K562 (cell line): Measurements from ENCODE around the gene TXNDC9. TPM values are rescaled to one million over a fixed set of nuclear protein-coding genes. Genes with fewer than 3 reads are reported as not detected.

ENCODE experiments used
- ASH1L ChIP-seq: fragments of 450-650 bp; IDR thresholded peaks from 2 replicates; pipeline ENCODE4 v1.6.1; 2018; ENCODE audit warnings: borderline replicate concordance, mild to moderate bottlenecking, low read depth; ENCODE audit not compliant: partially characterized antibody
- HDAC3 ChIP-seq: fragments of 450-650 bp; IDR thresholded peaks from 2 replicates; pipeline ENCODE4 v1.6.1; 2018; ENCODE audit warnings: borderline replicate concordance, mild to moderate bottlenecking, moderate library complexity; ENCODE audit not compliant: partially characterized antibody
- IFI16 ChIP-seq: fragments of 250-450 bp; sonication (Bioruptor Pico); IDR thresholded peaks from 2 replicates; pipeline ENCODE4 v2.1.2; 2022; ENCODE audit warnings: mild to moderate bottlenecking, inconsistent platforms
- MEF2A ChIP-seq: IDR thresholded peaks from 2 replicates; pipeline ENCODE4 v1.6.1; 2011; ENCODE audit warnings: low read depth, mild to moderate bottlenecking, low read length, moderate library complexity; ENCODE audit not compliant: control insufficient read depth
- PYGO2 ChIP-seq: fragments of 450-650 bp; IDR thresholded peaks from 2 replicates; pipeline ENCODE4 v1.6.1; 2016; ENCODE audit warnings: mild to moderate bottlenecking, missing genetic modification characterization, moderate library complexity, missing compliant biosample characterization
- TCF3 ChIP-seq: sonication (generic); formaldehyde crosslinking; IDR thresholded peaks from 2 replicates; pipeline ENCODE4 v1.4.0; 2020; ENCODE audit warnings: mild to moderate bottlenecking, missing genetic modification reagents
- ZBTB17 ChIP-seq: fragments of 450-650 bp; formaldehyde crosslinking; IDR thresholded peaks from 2 replicates; pipeline ENCODE4 v1.4.0; 2020; ENCODE audit warnings: mild to moderate bottlenecking
- ZC3H8 ChIP-seq: fragments of 450-650 bp; IDR thresholded peaks from 2 replicates; pipeline ENCODE4 v1.6.1; 2017
- ZNF764 ChIP-seq: fragments of 250-450 bp; sonication (Bioruptor Pico); IDR thresholded peaks from 2 replicates; pipeline ENCODE4 v1.4.0; 2020; ENCODE audit warnings: low read depth, mild to moderate bottlenecking, moderate library complexity
- ZNF780A ChIP-seq: fragments of 250-450 bp; sonication (Bioruptor Pico); IDR thresholded peaks from 2 replicates; pipeline ENCODE4 v1.5.0; 2021; ENCODE audit warnings: mild to moderate bottlenecking
- polyA plus RNA-seq, 8 experiments: library from polyadenylated mRNA; depleted of rRNA in 4 of 8; stranded (reverse) in 5 of 8; unstranded in 3 of 8; fragments of >200 nt; fragmentation: Nextera tagmentation in 2 of 8; fragmentation: Illumina TruSeq in 1 of 8; extraction: Ambion mirVana in 2 of 8; extraction: Trizol in 1 of 8; gene quantifications; 2 replicates each; pipeline versions ENCODE4 v1.2.1 to v1.2.3, GENCODE V29; 2011 to 2014; ENCODE audit warnings: inconsistent platforms in 1 of 8, missing spikeins in 1 of 8
- total RNA-seq, 7 experiments: library from RNA; depleted of rRNA in 6 of 7; stranded (reverse); fragments of >200 nt in 6 of 7; fragmentation: Illumina TruSeq in 2 of 7; extraction: Trizol in 2 of 7; gene quantifications; 2 replicates each; pipeline versions ENCODE4 v1.2.1 to v1.2.3, GENCODE V29; 2011 to 2021; ENCODE audit warnings: low replicate concordance in 1 of 7
- TF ChIP-seq, protein P1 (sequence below), 2 experiments: fragments of 450-650 bp in 1 of 2; sonication (generic) in 1 of 2; formaldehyde crosslinking in 1 of 2; IDR thresholded peaks; 2 replicates each; pipeline versions ENCODE4 v1.7.1 to v1.9.0; 2016 to 2022; ENCODE audit warnings: inconsistent platforms in 1 of 2, mild to moderate bottlenecking in 1 of 2, missing genetic modification reagents in 1 of 2
- TF ChIP-seq, protein P2 (sequence below): sonication (generic); formaldehyde crosslinking; IDR thresholded peaks from 2 replicates; pipeline ENCODE4 v1.8.1; 2023; ENCODE audit warnings: missing genetic modification reagents, mild to moderate bottlenecking, borderline replicate concordance

TXNDC9 gene
- total and polyA plus RNA-seq, 9 of the 15 experiments (the other 6 are each of a cell fraction or from before 2014, with no cell fraction given), result 37.5 to 211 (median 65.5) TPM

DNA sequence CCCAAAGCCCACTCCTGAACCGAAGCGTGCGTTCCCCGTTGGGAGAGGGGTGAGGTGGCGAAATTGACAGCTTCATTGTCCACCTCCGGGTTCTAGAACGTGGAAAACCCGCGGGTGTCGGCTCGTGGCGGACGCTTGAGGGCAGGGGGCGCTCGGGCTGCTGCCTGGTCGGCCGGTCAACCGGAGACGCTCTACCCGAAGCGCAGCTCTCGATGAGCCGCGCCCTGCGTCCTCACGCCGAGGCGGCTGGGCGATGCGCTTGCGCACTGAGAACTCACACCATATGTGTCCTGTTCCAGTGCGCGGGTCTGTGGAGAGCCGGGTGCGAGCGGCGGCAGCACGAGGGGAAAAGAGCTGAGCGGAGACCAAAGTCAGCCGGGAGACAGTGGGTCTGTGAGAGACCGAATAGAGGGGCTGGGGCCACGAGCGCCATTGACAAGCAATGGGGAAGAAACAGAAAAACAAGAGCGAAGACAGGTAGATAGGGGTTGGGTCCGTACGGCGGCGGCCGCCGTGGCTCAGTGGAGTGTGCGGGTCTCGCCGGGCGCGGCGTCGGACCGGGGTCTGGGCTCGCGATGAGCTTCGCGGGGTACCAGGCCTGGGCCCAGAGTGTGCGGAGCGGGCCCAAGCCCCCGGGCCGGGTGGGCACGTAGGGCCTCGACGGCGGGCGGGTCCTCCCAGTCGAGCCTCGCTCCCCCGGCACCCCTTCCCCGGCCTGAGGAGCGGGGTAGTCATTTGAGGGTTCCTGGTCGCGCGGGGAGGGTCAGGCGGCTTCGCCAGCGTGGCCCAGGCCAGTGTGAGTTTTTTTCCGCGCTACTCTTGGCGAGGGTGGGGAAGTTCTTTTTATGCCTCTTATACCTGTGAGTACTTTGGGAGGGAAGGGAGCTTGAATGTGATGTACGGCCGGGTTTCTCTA is 1.2 kb upstream of the TXNDC9 start, which contains the start of gene EIF5B (continued):
- no peak for TF ChIP-seq ZBTB17
- no peak for TF ChIP-seq MEF2A
- TF ChIP-seq PYGO2, result no peak
- TF ChIP-seq HDAC3, result no peak
- no peak; the same call in 1 of the 2 replicates for TF ChIP-seq ZC3H8
- TF ChIP-seq TCF3 (CRISPR knock-in tag), result no peak
- no peak for TF ChIP-seq ZNF780A (CRISPR knock-in tag)
- TF ChIP-seq ZNF764 (CRISPR knock-in tag), result no peak
- TF ChIP-seq, protein P1, sequence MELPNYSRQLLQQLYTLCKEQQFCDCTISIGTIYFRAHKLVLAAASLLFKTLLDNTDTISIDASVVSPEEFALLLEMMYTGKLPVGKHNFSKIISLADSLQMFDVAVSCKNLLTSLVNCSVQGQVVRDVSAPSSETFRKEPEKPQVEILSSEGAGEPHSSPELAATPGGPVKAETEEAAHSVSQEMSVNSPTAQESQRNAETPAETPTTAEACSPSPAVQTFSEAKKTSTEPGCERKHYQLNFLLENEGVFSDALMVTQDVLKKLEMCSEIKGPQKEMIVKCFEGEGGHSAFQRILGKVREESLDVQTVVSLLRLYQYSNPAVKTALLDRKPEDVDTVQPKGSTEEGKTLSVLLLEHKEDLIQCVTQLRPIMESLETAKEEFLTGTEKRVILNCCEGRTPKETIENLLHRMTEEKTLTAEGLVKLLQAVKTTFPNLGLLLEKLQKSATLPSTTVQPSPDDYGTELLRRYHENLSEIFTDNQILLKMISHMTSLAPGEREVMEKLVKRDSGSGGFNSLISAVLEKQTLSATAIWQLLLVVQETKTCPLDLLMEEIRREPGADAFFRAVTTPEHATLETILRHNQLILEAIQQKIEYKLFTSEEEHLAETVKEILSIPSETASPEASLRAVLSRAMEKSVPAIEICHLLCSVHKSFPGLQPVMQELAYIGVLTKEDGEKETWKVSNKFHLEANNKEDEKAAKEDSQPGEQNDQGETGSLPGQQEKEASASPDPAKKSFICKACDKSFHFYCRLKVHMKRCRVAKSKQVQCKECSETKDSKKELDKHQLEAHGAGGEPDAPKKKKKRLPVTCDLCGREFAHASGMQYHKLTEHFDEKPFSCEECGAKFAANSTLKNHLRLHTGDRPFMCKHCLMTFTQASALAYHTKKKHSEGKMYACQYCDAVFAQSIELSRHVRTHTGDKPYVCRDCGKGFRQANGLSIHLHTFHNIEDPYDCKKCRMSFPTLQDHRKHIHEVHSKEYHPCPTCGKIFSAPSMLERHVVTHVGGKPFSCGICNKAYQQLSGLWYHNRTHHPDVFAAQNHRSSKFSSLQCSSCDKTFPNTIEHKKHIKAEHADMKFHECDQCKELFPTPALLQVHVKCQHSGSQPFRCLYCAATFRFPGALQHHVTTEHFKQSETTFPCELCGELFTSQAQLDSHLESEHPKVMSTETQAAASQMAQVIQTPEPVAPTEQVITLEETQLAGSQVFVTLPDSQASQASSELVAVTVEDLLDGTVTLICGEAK (IDR thresholded peaks at IDR 0.05), result no peak
- TF ChIP-seq, protein P1 (CRISPR knock-in tag; IDR thresholded peaks at IDR 0.05), result no peak
- TF ChIP-seq IFI16 (CRISPR knock-in tag), result no peak
- TF ChIP-seq ASH1L, result no peak
- TF ChIP-seq, protein P2, sequence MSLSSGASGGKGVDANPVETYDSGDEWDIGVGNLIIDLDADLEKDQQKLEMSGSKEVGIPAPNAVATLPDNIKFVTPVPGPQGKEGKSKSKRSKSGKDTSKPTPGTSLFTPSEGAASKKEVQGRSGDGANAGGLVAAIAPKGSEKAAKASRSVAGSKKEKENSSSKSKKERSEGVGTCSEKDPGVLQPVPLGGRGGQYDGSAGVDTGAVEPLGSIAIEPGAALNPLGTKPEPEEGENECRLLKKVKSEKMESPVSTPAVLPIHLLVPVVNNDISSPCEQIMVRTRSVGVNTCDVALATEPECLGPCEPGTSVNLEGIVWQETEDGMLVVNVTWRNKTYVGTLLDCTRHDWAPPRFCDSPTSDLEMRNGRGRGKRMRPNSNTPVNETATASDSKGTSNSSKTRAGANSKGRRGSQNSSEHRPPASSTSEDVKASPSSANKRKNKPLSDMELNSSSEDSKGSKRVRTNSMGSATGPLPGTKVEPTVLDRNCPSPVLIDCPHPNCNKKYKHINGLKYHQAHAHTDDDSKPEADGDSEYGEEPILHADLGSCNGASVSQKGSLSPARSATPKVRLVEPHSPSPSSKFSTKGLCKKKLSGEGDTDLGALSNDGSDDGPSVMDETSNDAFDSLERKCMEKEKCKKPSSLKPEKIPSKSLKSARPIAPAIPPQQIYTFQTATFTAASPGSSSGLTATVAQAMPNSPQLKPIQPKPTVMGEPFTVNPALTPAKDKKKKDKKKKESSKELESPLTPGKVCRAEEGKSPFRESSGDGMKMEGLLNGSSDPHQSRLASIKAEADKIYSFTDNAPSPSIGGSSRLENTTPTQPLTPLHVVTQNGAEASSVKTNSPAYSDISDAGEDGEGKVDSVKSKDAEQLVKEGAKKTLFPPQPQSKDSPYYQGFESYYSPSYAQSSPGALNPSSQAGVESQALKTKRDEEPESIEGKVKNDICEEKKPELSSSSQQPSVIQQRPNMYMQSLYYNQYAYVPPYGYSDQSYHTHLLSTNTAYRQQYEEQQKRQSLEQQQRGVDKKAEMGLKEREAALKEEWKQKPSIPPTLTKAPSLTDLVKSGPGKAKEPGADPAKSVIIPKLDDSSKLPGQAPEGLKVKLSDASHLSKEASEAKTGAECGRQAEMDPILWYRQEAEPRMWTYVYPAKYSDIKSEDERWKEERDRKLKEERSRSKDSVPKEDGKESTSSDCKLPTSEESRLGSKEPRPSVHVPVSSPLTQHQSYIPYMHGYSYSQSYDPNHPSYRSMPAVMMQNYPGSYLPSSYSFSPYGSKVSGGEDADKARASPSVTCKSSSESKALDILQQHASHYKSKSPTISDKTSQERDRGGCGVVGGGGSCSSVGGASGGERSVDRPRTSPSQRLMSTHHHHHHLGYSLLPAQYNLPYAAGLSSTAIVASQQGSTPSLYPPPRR (CRISPR knock-in tag), result peak; percentile 80; the same call in 1 of the 2 replicates
